HepG2 (cell line): Measurements from ENCODE around the gene TBC1D16. TPM values are rescaled to one million over a fixed set of nuclear protein-coding genes. Genes with fewer than 3 reads are reported as not detected.

Experiments
- AHR ChIP-seq: IDR thresholded peaks from 2 replicates; pipeline ENCODE4 v1.6.1; 2018; ENCODE audit warnings: missing genetic modification reagents, missing compliant biosample characterization
- ARID5B ChIP-seq: IDR thresholded peaks from 2 replicates; pipeline ENCODE4 v1.4.0; 2020; ENCODE audit warnings: mild to moderate bottlenecking, missing genetic modification reagents
- HMG20A ChIP-seq: IDR thresholded peaks from 2 replicates; pipeline ENCODE4 v1.6.1; 2016; ENCODE audit warnings: borderline replicate concordance
- HOXA9 ChIP-seq: sonication (generic); formaldehyde crosslinking; IDR thresholded peaks from 2 replicates; pipeline ENCODE4 v1.8.1; 2022; ENCODE audit warnings: missing genetic modification reagents, mild to moderate bottlenecking, moderate library complexity, borderline replicate concordance
- KLF13 ChIP-seq: sonication (generic); formaldehyde crosslinking; IDR thresholded peaks from 2 replicates; pipeline ENCODE4 v1.4.0; 2020; ENCODE audit warnings: mild to moderate bottlenecking, missing genetic modification reagents
- KMT2B ChIP-seq: IDR thresholded peaks from 2 replicates; pipeline ENCODE4 v1.6.1; 2016; ENCODE audit warnings: missing genetic modification reagents, missing compliant biosample characterization
- MED8 ChIP-seq: sonication (generic); formaldehyde crosslinking; IDR thresholded peaks from 2 replicates; pipeline ENCODE4 v1.8.1; 2023; ENCODE audit warnings: mild to moderate bottlenecking, missing genetic modification reagents; ENCODE audit not compliant: insufficient replicate concordance
- NFE2L2 ChIP-seq: fragments of 150-350 bp; IDR thresholded peaks from 2 replicates; pipeline ENCODE4 v1.6.1; 2014; ENCODE audit warnings: low read length
- NFKB2 ChIP-seq: sonication (generic); formaldehyde crosslinking; IDR thresholded peaks from 2 replicates; pipeline ENCODE4 v1.4.0; 2020; ENCODE audit warnings: missing genetic modification reagents, borderline replicate concordance
- NONO ChIP-seq, 2 experiments: fragments of 450-650 bp in 1 of 2; sonication (generic) in 1 of 2; formaldehyde crosslinking in 1 of 2; IDR thresholded peaks in 1 of 2; conservative IDR thresholded peaks in 1 of 2; 2 replicates each; pipeline versions ENCODE4 v1.6.1 to v1.8.0; 2017 to 2022; ENCODE audit warnings: mild to moderate bottlenecking in 1 of 2, missing genetic modification reagents in 1 of 2, moderate library complexity in 1 of 2
- SNAI1 ChIP-seq: sonication (generic); formaldehyde crosslinking; IDR thresholded peaks from 2 replicates; pipeline ENCODE4 v1.5.0; 2020; ENCODE audit warnings: mild to moderate bottlenecking, missing genetic modification reagents, borderline replicate concordance
- TRIM22 ChIP-seq: fragments of 450-650 bp; IDR thresholded peaks from 2 replicates; pipeline ENCODE4 v1.6.1; 2017
- ZBTB25 ChIP-seq: IDR thresholded peaks from 2 replicates; pipeline ENCODE4 v1.6.1; 2018; ENCODE audit warnings: missing genetic modification reagents
- ZHX2 ChIP-seq, 2 experiments: sonication (generic) in 1 of 2; formaldehyde crosslinking in 1 of 2; IDR thresholded peaks; 2 replicates each; pipeline versions ENCODE4 v1.6.1 to v1.9.0; 2014 to 2022; ENCODE audit warnings: antibody characterized with exemption in 1 of 2, borderline replicate concordance in 1 of 2, inconsistent platforms in 1 of 2, low read depth in 1 of 2, missing genetic modification reagents in 1 of 2
- polyA plus RNA-seq, 8 experiments: library from polyadenylated mRNA; depleted of rRNA in 3 of 8; stranded (reverse) in 7 of 8; unstranded in 1 of 8; fragments of >200 nt; fragmentation: Illumina TruSeq in 4 of 8; extraction: Trizol in 4 of 8; gene quantifications; 2 replicates each; pipeline versions ENCODE4 v1.2.1 to v1.2.3, GENCODE V29; 2011 to 2016; ENCODE audit warnings: low read depth in 4 of 8, missing spikeins in 1 of 8, mixed read lengths in 1 of 8; ENCODE audit not compliant: insufficient read depth in 1 of 8
- total RNA-seq, 5 experiments: library from RNA; depleted of rRNA; stranded (reverse); fragments of >200 nt; fragmentation: Illumina TruSeq; extraction: Trizol; gene quantifications; 2 replicates each; pipeline ENCODE4 v1.2.3, GENCODE V29; 2016; ENCODE audit warnings: low read depth in 1 of 5

The TBC1D16 gene
- total and polyA plus RNA-seq, 2 of the 13 experiments (the other 11 are each of a cell fraction or from before 2014, with no cell fraction given) = 14.9 to 24.9 TPM

DNA sequence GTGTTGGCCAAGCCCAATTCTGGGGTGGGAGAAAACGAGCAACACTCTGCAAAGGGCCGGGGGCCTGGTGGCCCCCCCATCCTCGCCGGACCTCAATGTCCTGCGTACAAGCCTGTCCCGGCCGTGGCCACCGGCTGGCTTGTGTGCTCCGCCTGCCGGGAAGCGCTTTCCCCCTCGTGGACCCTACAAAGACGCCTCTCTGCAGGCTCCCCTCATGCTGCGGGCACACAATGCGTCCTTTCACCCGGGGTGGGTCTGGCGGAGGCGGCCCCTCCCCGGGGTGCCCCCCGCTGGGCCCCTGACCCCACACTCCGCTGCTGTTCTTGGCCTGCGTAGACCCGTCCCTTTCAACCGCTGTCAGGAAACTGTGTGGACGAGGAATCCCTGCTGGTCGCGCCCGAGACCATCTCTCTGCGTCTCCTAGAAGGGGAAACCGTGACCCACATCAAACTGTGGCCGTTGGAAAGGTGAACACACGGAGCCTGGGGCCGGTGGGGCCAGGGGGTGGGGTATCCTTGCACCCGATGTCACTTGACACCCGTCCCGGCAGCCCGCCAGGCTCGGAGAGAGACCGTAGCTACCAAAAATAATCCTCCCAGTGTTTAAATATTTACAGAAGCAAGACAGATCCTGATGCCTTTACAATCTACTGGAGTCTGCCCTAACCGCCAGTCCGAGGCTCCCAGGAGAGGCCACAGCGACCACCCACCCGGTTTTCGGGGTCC, 43.6 kb downstream of the TBC1D16 start (continued):
- TF ChIP-seq ZBTB25 (CRISPR knock-in tag) = peak; percentile 70
- no peak for TF ChIP-seq NFE2L2
- peak; percentile 92; the same call in 1 of the 2 replicates for TF ChIP-seq SNAI1
- TF ChIP-seq TRIM22 = no peak
- 0 out of 2 replicates have a peak, but pooled peaks have one; percentile 17 for TF ChIP-seq HOXA9 (CRISPR knock-in tag)
- peak; percentile 75; the same call in 1 of the 2 replicates for TF ChIP-seq ARID5B (CRISPR knock-in tag)
- TF ChIP-seq ZHX2 (IDR thresholded peaks at IDR 0.05; ENCODE audit: low read depth) = no peak
- no peak for TF ChIP-seq ZHX2 (CRISPR knock-in tag; IDR thresholded peaks at IDR 0.05; ENCODE audit: borderline replicate concordance)
- TF ChIP-seq KLF13 (CRISPR knock-in tag) = no peak
- peak; percentile 92; the same call in 1 of the 2 replicates for TF ChIP-seq AHR (CRISPR knock-in tag)
- peak; percentile 42; the same call in 1 of the 2 replicates for TF ChIP-seq HMG20A
- peak; percentile 62 for TF ChIP-seq KMT2B (CRISPR knock-in tag)
- peak; percentile 25; the same call in 1 of the 2 replicates for TF ChIP-seq NFKB2
- TF ChIP-seq MED8 (CRISPR knock-in tag) = peak; percentile 76
- TF ChIP-seq NONO (IDR thresholded peaks at IDR 0.05) = no peak
- TF ChIP-seq NONO (CRISPR knock-in tag; conservative IDR thresholded peaks at IDR 0.05) = peak; percentile 64
